PC-9 (cell line): ENCODE results near the gene SMTNL2. TPM values are rescaled to one million over a fixed set of nuclear protein-coding genes. Genes with fewer than 3 reads are reported as not detected.

Experiments used
- BruUV-seq: library from RNA; stranded (reverse); fragments of 400-500 nt; replicated peaks from 2 replicates; lab custom pipeline; 2021; lab: Mats Ljungman, UMichigan
- CTCF ChIA-PET: fragments of 300-600 bp; sonication (Branson Sonifier 250); formaldehyde crosslinking; loops from one replicate; lab custom pipeline; 2022; ENCODE audit warnings: antibody characterized with exemption; lab: Charles Lee
- POLR2A ChIA-PET: fragments of 300-600 bp; sonication (Branson Sonifier 250); formaldehyde crosslinking; loops from one replicate; lab custom pipeline; 2022; ENCODE audit warnings: antibody characterized with exemption; ENCODE audit not compliant: unreplicated experiment; lab: Charles Lee
- DNase-seq, 2 experiments: peaks; one replicate each; pipeline versions ENCODE4 v3.0.0 to v3.0.0-alpha.2; 2015 to 2022; ENCODE audit warnings: mixed read lengths in 1 of 2
- H2AFZ ChIP-seq: fragments of 200-600 bp; sonication (generic); 2 replicates; pipeline ENCODE4 v1.8.1; 2017; ENCODE audit warnings: antibody characterized with exemption
- H3F3A ChIP-seq: fragments of 200-600 bp; sonication (generic); 2 replicates; pipeline ENCODE4 v1.8.1; 2017; ENCODE audit warnings: antibody characterized with exemption, mild to moderate bottlenecking, low read depth; ENCODE audit not compliant: insufficient read depth
- H3K27ac ChIP-seq: fragments of 200-600 bp; sonication (generic); 2 replicates; pipeline ENCODE4 v1.6.1; 2016; ENCODE audit warnings: mixed run types
- H3K27me3 ChIP-seq: fragments of 200-600 bp; sonication (generic); 2 replicates; pipeline ENCODE4 v1.6.1; 2016; ENCODE audit warnings: low read depth, mixed run types; ENCODE audit not compliant: insufficient read depth
- H3K36me3 ChIP-seq: fragments of 200-600 bp; sonication (generic); 2 replicates; pipeline ENCODE4 v1.6.1; 2016; ENCODE audit warnings: low read depth, mixed run types
- H3K4me1 ChIP-seq: fragments of 200-600 bp; sonication (generic); replicated peaks from 2 replicates; pipeline ENCODE4 v1.6.1; 2016; ENCODE audit warnings: mixed run types; ENCODE audit not compliant: insufficient read depth
- H3K4me2 ChIP-seq: fragments of 200-600 bp; sonication (generic); 2 replicates; pipeline ENCODE4 v1.6.1; 2017; ENCODE audit warnings: mixed run types
- H3K4me3 ChIP-seq: fragments of 200-600 bp; sonication (generic); 2 replicates; pipeline ENCODE4 v1.6.1; 2016; ENCODE audit warnings: mixed run types
- H3K79me2 ChIP-seq: fragments of 200-600 bp; sonication (generic); 2 replicates; pipeline ENCODE4 v1.6.1; 2017; ENCODE audit warnings: low read depth, mixed run types
- H3K9me2 ChIP-seq: fragments of 200-600 bp; sonication (generic); 2 replicates; pipeline ENCODE4 v1.8.1; 2017; ENCODE audit warnings: mild to moderate bottlenecking; ENCODE audit not compliant: insufficient read depth
- H3K9me3 ChIP-seq: fragments of 200-600 bp; sonication (generic); 2 replicates; pipeline ENCODE4 v1.8.1; 2016; ENCODE audit warnings: low read depth; ENCODE audit not compliant: insufficient read depth
- H4K20me1 ChIP-seq: fragments of 200-600 bp; sonication (generic); 2 replicates; pipeline ENCODE4 v1.8.1; 2017; ENCODE audit not compliant: insufficient read depth
- EZH2 ChIP-seq: fragments of 200-600 bp; sonication (generic); IDR thresholded peaks from 2 replicates; pipeline ENCODE4 v1.8.0; 2017; ENCODE audit warnings: antibody characterized with exemption, low read depth
- intact Hi-C: fragments of 100-400 bp; cut with micrococcal nuclease; formaldehyde crosslinking; loops from one replicate; pipeline ENCODE4 v1.10.0; 2022; ENCODE audit not compliant: unreplicated experiment
- total RNA-seq: library from RNA; stranded (reverse); gene quantifications from 2 replicates; pipeline ENCODE4 v1.2.3, GENCODE V29; 2021
- TF ChIP-seq, protein P1 (sequence below): fragments of 200-600 bp; sonication (generic); conservative IDR thresholded peaks from 2 replicates; pipeline ENCODE4 v1.6.1; 2017; ENCODE audit warnings: mixed run types, antibody characterized with exemption, mild to moderate bottlenecking, moderate library complexity

Gene SMTNL2
- total RNA-seq, 1 experiment from 2014 or later: not detected

DNA sequence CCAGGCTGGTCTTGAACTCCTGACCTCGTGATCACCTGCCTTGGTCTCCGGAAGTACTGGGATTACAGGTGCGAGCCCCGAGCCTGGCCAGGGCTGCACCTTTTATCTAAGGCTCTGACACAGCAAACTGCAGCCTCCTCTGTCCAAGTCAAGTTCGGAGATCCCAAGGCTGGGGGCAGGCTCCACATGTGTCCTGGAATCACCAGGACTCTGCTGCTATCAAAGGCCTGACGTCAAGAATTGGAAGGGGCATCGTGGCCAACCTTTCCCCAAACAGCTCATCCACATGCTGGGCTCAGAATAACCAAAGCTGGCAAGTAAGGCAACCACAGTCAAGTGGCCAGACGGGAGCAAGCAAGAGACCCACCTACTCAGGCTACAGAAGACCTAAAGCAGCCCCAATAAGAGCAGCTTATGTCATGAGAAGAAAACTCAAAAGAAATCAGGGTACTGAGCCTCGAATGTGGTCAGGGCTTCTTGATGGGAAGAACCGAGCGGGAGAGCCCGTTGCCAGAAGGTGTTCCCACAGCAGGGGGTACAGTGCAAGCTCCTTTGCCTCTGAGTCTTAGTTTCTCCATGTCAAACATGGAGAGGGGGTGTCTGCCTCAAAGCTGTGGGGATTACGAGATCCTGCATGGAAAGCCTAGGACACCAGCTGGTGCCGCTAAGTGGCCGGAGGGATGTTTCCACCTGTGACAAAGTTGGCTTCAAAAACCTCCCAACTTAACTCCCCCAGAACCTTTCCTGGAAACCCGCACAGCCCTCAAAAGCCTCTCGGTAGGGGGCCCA, 37.0 kb upstream of the SMTNL2 start:
- TF ChIP-seq, protein P1, sequence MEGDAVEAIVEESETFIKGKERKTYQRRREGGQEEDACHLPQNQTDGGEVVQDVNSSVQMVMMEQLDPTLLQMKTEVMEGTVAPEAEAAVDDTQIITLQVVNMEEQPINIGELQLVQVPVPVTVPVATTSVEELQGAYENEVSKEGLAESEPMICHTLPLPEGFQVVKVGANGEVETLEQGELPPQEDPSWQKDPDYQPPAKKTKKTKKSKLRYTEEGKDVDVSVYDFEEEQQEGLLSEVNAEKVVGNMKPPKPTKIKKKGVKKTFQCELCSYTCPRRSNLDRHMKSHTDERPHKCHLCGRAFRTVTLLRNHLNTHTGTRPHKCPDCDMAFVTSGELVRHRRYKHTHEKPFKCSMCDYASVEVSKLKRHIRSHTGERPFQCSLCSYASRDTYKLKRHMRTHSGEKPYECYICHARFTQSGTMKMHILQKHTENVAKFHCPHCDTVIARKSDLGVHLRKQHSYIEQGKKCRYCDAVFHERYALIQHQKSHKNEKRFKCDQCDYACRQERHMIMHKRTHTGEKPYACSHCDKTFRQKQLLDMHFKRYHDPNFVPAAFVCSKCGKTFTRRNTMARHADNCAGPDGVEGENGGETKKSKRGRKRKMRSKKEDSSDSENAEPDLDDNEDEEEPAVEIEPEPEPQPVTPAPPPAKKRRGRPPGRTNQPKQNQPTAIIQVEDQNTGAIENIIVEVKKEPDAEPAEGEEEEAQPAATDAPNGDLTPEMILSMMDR: no peak
- no peak for TF ChIP-seq EZH2
- peaks cover 10% of the 10 kb centered on the region; the same call in 1 of the 2 replicates for H3K4me1 ChIP-seq
- H3K27ac ChIP-seq: no peak overlapping the region
- intact Hi-C loops: no loop called here
- H3K36me3 ChIP-seq: peaks cover 48% of the 10 kb centered on the region
- H3K4me2 ChIP-seq: no peak overlapping the region
- peaks cover 16% of the 10 kb centered on the region for H3K79me2 ChIP-seq
- ChIA-PET POLR2A (no interaction called here), CTCF (no interaction called here)
- no peak overlapping the region for H3K4me3 ChIP-seq
- H3K27me3 ChIP-seq: no peaks in the 10 kb centered on the region
- DNase-seq: no peak
- no peaks in the 10 kb centered on the region for H3K9me3 ChIP-seq
- peaks cover 23% of the 10 kb centered on the region for H4K20me1 ChIP-seq
- no peak overlapping the region for H2AFZ ChIP-seq
- no peaks in the 10 kb centered on the region for H3K9me2 ChIP-seq
- H3F3A ChIP-seq: peaks cover 61% of the 10 kb centered on the region; the same call in 1 of the 2 replicates
- no TSS peak for BruUV-seq

DNA sequence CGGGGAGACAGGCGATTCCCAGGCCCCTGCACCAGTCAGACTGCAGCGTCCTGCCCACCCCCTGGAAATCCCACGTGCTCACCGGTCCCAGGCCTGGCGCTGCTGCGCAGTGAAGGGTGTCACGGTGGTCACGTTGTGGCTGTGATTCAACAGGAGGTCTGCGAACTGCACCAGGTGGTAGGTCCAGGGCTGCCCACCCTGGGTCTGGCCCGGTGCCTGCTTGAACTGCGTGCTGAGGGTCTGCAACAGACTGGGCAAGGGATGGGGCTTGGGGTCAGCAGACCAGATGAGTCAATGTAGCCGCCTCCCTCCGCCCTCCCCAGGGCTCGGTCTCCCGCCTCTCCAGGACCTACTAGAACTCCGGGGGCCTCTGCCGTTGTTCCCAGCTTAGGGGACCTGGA, 36.3 kb upstream of the SMTNL2 start:
- no peak overlapping the region for H3K27ac ChIP-seq
- H3F3A ChIP-seq: peaks cover 59% of the 10 kb centered on the region
- no peak overlapping the region for H3K4me3 ChIP-seq
- H3K9me3 ChIP-seq: no peaks in the 10 kb centered on the region
- CTCF ChIA-PET: no interaction called here
- POLR2A ChIA-PET: no interaction called here
- no peaks in the 10 kb centered on the region for H3K27me3 ChIP-seq
- intact Hi-C loops: no loop called here
- H3K79me2 ChIP-seq: peaks cover 24% of the 10 kb centered on the region
- peaks cover 45% of the 10 kb centered on the region for H3K36me3 ChIP-seq
- DNase-seq: no peak
- no peak overlapping the region for H3K4me2 ChIP-seq
- H4K20me1 ChIP-seq: peaks cover 20% of the 10 kb centered on the region
- peaks cover 10% of the 10 kb centered on the region; the same call in 1 of the 2 replicates for H3K4me1 ChIP-seq
- BruUV-seq: no TSS peak
- no peaks in the 10 kb centered on the region for H3K9me2 ChIP-seq
- no peak for TF ChIP-seq EZH2
- TF ChIP-seq, protein P1: no peak
- no peak overlapping the region for H2AFZ ChIP-seq

DNA sequence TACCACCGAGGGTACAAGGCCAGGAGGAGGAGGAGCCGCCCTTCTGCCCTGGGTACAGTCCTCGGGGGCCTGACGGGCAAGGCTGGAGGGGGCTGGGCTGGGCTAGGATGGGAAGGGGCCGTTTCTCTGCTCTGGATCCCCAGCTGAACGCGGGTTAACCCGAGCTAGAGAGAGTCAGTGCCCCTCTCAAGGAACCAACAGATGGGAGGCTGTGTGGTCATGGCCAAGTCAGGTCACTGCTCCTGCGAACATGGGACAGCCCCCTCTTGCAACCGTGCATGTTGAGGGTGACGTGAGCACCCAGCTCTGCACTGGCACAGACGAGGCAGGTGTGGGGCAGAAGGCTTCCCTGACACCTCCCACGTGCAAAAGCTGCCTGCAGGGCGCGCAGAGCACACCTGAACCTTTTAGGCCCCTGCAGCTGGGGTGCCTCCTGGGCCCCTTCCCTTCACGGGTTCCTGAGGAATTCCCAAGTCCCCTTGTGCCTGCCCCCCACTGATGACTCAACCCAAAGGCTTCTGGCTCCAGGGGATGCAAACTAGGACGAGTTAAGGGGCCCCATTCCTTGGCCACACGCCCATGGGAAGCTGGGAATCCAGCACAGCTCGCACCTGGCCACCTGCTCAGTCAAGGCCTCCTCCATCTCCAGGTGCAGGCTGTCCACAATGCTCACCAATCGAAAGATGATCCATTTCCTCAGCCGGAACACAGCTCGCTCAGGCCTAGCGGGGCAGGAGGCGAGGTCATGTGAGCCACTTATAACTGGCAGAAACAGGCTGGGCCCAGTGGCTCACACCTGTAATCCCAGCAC, 35.4 kb upstream of the SMTNL2 start:
- BruUV-seq: no TSS peak
- Histone ChIP-seq H3K4me1 (peaks cover 18% of the 10 kb centered on the region), H3F3A (peaks cover 55% of the 10 kb centered on the region), H2AFZ (no peak overlapping the region), H3K79me2 (peaks cover 32% of the 10 kb centered on the region), H3K4me3 (no peak overlapping the region), H4K20me1 (peaks cover 18% of the 10 kb centered on the region), H3K4me2 (no peak overlapping the region), H3K9me3 (no peaks in the 10 kb centered on the region), H3K27ac (no peak overlapping the region), H3K9me2 (no peaks in the 10 kb centered on the region), H3K27me3 (no peaks in the 10 kb centered on the region), H3K36me3 (peaks cover 53% of the 10 kb centered on the region)
- peak; percentile 69 to 73 for DNase-seq
- ChIA-PET POLR2A (interaction anchor here (0.6 kb wide), 1 partner anchor 128 kb away, joined by 4 read pairs; no protein-coding TSS in a partner anchor), CTCF (interaction anchor here (0.6 kb wide), 2 partner anchors 27 to 200 kb away, joined by 3 read pairs; no protein-coding TSS in a partner anchor)
- TF ChIP-seq, protein P1: no peak
- TF ChIP-seq EZH2: no peak
- intact Hi-C loops: no loop called here
